Neuronal stem cell (in vitro differentiated cells): Measurements from ENCODE around the gene RILPL1.
A peak's percentile ranks its signal among the peaks of the same experiment; 100 is the strongest.

ENCODE experiments used
- DNase-seq: peaks from one replicate; pipeline ENCODE4 v3.0.0-alpha.2; 2013; ENCODE audit warnings: low spot score
- H2AFZ ChIP-seq: one replicate; pipeline ENCODE4 v1.6.1; 2013; ENCODE audit warnings: mild to moderate bottlenecking, low read length, inconsistent platforms
- H2AK5ac ChIP-seq: 2 replicates; pipeline ENCODE4 v1.6.1; 2013; ENCODE audit warnings: low read depth, mild to moderate bottlenecking, inconsistent platforms, low read length, moderate library complexity, mixed read lengths
- H2BK120ac ChIP-seq: 2 replicates; pipeline ENCODE4 v1.6.1; 2013; ENCODE audit warnings: low read depth, mild to moderate bottlenecking, inconsistent platforms, low read length, moderate library complexity, mixed read lengths
- H2BK12ac ChIP-seq: one replicate; pipeline ENCODE4 v1.6.1; 2013; ENCODE audit warnings: low read length, inconsistent platforms
- H2BK15ac ChIP-seq: 2 replicates; pipeline ENCODE4 v1.6.1; 2013; ENCODE audit warnings: mild to moderate bottlenecking, low read length, inconsistent platforms, mixed read lengths
- H2BK5ac ChIP-seq: one replicate; pipeline ENCODE4 v1.6.1; 2013; ENCODE audit warnings: inconsistent platforms, mild to moderate bottlenecking, low read length, moderate library complexity
- H3K14ac ChIP-seq: one replicate; pipeline ENCODE4 v1.6.1; 2013; ENCODE audit warnings: low read length, inconsistent platforms
- H3K18ac ChIP-seq: 2 replicates; pipeline ENCODE4 v1.6.1; 2013; ENCODE audit warnings: low read length, inconsistent platforms
- H3K23ac ChIP-seq: 2 replicates; pipeline ENCODE4 v1.6.1; 2013; ENCODE audit warnings: low read depth, mild to moderate bottlenecking, mixed read lengths, low read length, inconsistent platforms; ENCODE audit not compliant: poor library complexity
- H3K27ac ChIP-seq: replicated peaks from 3 replicates; pipeline ENCODE4 v1.5.1; 2013; ENCODE audit warnings: low read length, inconsistent platforms
- H3K27me3 ChIP-seq, 3 experiments: 2 replicates each; pipeline ENCODE4 v1.6.1; 2013; ENCODE audit warnings: low read length in 3 of 3, mild to moderate bottlenecking in 2 of 3, inconsistent platforms in 1 of 3, low read depth in 1 of 3, mixed read lengths in 1 of 3, moderate library complexity in 1 of 3; ENCODE audit not compliant: control insufficient read depth in 3 of 3, insufficient read depth in 3 of 3
- H3K36me3 ChIP-seq, 2 donors: replicated peaks in 1 of 2; 2 replicates each; pipeline ENCODE4 v1.6.1; 2013; ENCODE audit warnings: low read length in 2 of 2; ENCODE audit not compliant: control insufficient read depth in 2 of 2, insufficient read depth in 2 of 2
- H3K4ac ChIP-seq: 2 replicates; pipeline ENCODE4 v1.6.1; 2013; ENCODE audit warnings: inconsistent platforms, mild to moderate bottlenecking, low read length, moderate library complexity
- H3K4me1 ChIP-seq, 2 donors: 1 replicate in 1 of 2; 2 replicates in 1 of 2; pipeline ENCODE4 v1.6.1; 2013; ENCODE audit warnings: low read length in 2 of 2, low read depth in 1 of 2; ENCODE audit not compliant: control insufficient read depth in 2 of 2, insufficient read depth in 1 of 2
- H3K4me2 ChIP-seq: one replicate; pipeline ENCODE4 v1.6.1; 2013; ENCODE audit warnings: mild to moderate bottlenecking, low read length, inconsistent platforms; ENCODE audit not compliant: insufficient read depth, poor library complexity, severe bottlenecking
- H3K4me3 ChIP-seq, 2 donors: 2 replicates each; pipeline ENCODE4 v1.5.1; 2013; ENCODE audit warnings: low read length in 2 of 2, mild to moderate bottlenecking in 2 of 2, inconsistent platforms in 1 of 2, moderate library complexity in 1 of 2
- H3K79me1 ChIP-seq: one replicate; pipeline ENCODE4 v1.6.1; 2013; ENCODE audit warnings: low read depth, mild to moderate bottlenecking, inconsistent platforms, low read length, moderate library complexity
- H3K9ac ChIP-seq: one replicate; pipeline ENCODE4 v1.6.1; 2013; ENCODE audit warnings: mild to moderate bottlenecking, low read depth, low read length, inconsistent platforms; ENCODE audit not compliant: poor library complexity
- H3K9me3 ChIP-seq, 2 donors: replicated peaks in 1 of 2; 2 replicates each; pipeline versions ENCODE3 to v1.6.1; 2013; ENCODE audit warnings: low read length in 2 of 2, mild to moderate bottlenecking in 2 of 2, inconsistent platforms in 1 of 2, low read depth in 1 of 2, mixed read lengths in 1 of 2, moderate library complexity in 1 of 2; ENCODE audit not compliant: control insufficient read depth in 2 of 2, insufficient read depth in 1 of 2
- H4K8ac ChIP-seq: one replicate; pipeline ENCODE4 v1.6.1; 2013; ENCODE audit warnings: low read depth, mild to moderate bottlenecking, inconsistent platforms, low read length, moderate library complexity
- H4K91ac ChIP-seq: one replicate; pipeline ENCODE4 v1.6.1; 2013; ENCODE audit warnings: low read length, low read depth, mild to moderate bottlenecking, inconsistent platforms; ENCODE audit not compliant: poor library complexity
- WGBS, 2 donors: extraction: QIAGEN DNeasy Blood & Tissue Kit; methylation state at CpG; one replicate each; pipeline ENCODE4 v1.1.7; 2013; ENCODE audit warnings: missing lambda C conversion rate in 2 of 2, mixed read lengths in 1 of 2; ENCODE audit not compliant: insufficient read length in 2 of 2, insufficient replicate concordance in 1 of 2; ENCODE audit errors: extremely low coverage in 2 of 2; 5-methylcytosine and 5-hydroxymethylcytosine counted together

Gene RILPL1

DNA sequence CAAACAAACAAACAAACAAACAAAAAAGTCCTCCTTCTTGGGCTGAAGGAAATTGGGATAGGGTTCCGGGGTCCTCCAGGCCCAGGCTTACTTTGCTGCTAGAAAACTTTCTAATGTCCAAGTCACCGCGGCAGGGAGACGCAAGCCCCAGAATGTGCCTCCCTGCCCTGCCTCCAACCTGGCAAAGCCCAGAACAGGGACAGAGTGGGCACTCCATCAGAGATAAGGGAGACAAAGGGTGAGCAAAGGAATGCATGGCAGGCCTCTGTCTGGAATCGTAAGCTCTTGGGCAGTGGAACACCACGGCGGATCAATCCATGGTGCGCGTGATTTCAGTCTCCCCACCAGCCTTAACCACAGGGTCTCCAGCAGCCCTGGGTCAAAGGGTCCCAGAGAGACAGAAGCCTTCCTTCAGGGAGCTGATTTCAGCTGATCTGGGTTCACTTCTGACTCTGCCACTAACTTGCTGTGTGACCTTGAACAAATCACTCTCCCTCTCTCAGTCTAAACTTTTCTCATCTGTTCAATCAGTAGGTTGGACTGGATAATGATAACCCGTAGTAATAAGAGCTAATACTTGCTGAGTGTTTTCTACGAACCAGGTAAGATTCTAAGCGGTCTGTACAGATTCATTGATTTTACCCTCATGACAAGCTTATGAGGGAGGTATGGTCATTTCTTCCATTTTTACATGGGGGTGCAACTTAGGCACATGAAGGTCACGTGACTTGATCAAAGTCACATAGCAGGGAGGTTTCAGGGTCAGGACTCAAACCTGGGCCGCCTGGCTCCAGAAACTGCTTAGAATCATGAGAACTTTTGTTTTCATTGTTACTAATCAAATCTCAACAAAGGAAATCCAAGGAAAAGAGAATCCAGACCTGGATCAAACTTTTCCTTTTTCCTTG is 12.7 kb downstream of the RILPL1 start:
- no peak overlapping the region for H2BK12ac ChIP-seq
- H3K79me1 ChIP-seq, result no peaks in the 10 kb centered on the region
- no peak overlapping the region for H2BK15ac ChIP-seq
- no peak overlapping the region for H4K8ac ChIP-seq
- no peak overlapping the region for H2AK5ac ChIP-seq
- H3K4me2 ChIP-seq, result no peak overlapping the region
- no peak overlapping the region for H2BK5ac ChIP-seq
- H3K18ac ChIP-seq, result no peak overlapping the region
- H2AFZ ChIP-seq, result no peak overlapping the region
- H3K4me3 ChIP-seq, result no peak overlapping the region
- no CpG with 5 or more reads among the region's 14 CpGs for WGBS, 2 donors
- DNase-seq, result no peak
- no peak overlapping the region for H3K14ac ChIP-seq
- no peaks in the 10 kb centered on the region for H3K4me1 ChIP-seq
- no peaks in the 10 kb centered on the region for H3K9me3 ChIP-seq
- no peak overlapping the region for H2BK120ac ChIP-seq
- H3K23ac ChIP-seq, result peak overlapping the region; percentile 55
- H3K27me3 ChIP-seq, result no peaks in the 10 kb centered on the region
- no peak overlapping the region for H3K9ac ChIP-seq
- H4K91ac ChIP-seq, result no peak overlapping the region
- H3K27ac ChIP-seq, result no peak overlapping the region
- peaks cover 45 to 84% of the 10 kb centered on the region in 2 donors for H3K36me3 ChIP-seq
- H3K4ac ChIP-seq, result no peak overlapping the region

DNA sequence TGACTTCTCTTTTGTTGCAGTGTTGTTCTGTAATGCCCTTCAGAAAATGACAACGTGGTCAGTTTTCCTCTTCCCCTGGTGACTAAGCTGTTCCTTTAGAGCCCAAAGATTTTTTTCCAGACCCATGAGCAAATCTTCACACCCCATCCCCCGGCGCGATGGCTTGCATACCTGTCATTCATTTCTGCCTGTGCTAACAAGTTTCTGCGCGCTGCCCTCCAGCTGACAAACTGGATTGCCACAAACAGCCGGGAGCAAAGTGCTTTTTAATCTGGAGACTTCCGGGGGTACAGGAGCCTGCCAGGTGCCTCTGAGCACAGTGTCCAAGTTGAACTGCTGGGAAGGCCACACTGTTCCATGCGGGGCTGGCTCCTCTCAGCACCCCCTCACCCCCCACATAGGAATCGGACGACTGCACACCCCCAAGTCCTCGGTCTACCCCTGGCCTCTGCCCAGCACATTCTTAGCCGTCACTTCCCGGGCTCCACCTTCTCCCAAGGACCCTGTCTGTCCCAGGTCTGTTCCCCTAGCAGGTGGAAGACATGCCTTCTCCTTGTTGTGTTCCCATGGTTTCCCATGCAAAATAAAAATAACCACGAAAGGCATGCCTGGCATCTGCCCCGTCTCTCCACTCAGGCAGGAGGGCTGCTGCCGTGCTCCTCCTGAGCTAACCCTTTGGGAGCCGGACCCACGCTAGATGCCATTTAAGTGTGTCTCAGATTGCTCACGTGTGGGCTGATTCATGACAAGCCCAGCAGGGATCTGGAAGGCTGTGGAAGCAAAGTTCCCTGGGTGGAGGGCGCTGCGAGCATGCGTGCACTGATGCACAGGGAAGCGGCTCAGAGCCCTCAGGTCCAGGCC is 14.1 kb downstream of the RILPL1 start:
- Histone ChIP-seq H3K18ac (no peak overlapping the region), H3K79me1 (no peaks in the 10 kb centered on the region), H2AK5ac (peak overlapping the region; percentile 20), H3K27ac (no peak overlapping the region), H3K36me3 (peaks cover 45 to 87% of the 10 kb centered on the region in 2 donors), H2BK12ac (no peak overlapping the region), H4K91ac (no peak overlapping the region), H3K9ac (no peak overlapping the region), H2BK120ac (no peak overlapping the region), H3K4me2 (no peak overlapping the region), H3K27me3 (no peaks in the 10 kb centered on the region), H3K14ac (no peak overlapping the region), H3K4ac (no peak overlapping the region), H3K4me3 (no peak overlapping the region), H3K9me3 (no peaks in the 10 kb centered on the region), H3K23ac (no peak overlapping the region), H2BK5ac (no peak overlapping the region), H4K8ac (no peak overlapping the region), H3K4me1 (no peaks in the 10 kb centered on the region), H2BK15ac (no peak overlapping the region), H2AFZ (no peak overlapping the region)
- WGBS, 2 donors, result no CpG with 5 or more reads among the region's 24 CpGs
- no peak for DNase-seq

DNA sequence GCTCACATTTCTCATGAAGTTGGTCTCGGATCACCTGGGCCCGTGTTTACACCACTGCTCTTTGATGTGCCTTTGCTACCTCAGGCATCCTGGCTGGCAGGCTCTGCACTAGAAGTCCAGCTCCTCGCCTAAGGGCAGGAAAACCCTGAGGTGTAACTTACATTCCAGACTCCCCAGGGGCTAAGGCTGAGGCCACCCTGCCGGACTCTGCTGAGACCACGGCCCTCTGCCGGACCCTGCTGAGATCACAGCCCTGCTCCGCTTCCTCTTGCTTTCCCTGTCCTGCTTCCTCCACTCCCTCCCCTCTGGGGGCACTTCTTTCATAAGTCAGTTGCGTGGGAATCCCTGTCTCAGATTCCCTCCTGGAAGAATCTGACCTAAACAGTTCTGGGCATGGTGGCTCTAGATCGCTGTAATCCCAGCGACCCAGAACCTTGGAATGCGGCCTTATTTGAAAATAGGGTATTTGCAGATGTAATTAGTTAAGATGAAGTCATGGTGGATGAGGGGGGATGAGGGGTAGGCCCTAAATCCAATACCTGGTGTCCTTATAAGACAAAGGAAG is 17.2 kb downstream of the RILPL1 start:
- no peak overlapping the region for H3K14ac ChIP-seq
- H3K27ac ChIP-seq, result no peak overlapping the region
- WGBS, 2 donors, result no CpG with 5 or more reads among the region's 11 CpGs
- no peak overlapping the region for H3K4me2 ChIP-seq
- H2BK120ac ChIP-seq, result no peak overlapping the region
- no peak overlapping the region for H3K23ac ChIP-seq
- no peak overlapping the region for H2BK5ac ChIP-seq
- peaks cover 0 to 1% of the 10 kb centered on the region in 2 donors for H3K4me1 ChIP-seq
- H3K79me1 ChIP-seq, result peaks cover 9% of the 10 kb centered on the region
- no peak for DNase-seq
- H3K4ac ChIP-seq, result no peak overlapping the region
- H3K36me3 ChIP-seq, result peaks cover 45 to 88% of the 10 kb centered on the region in 2 donors
- H2AK5ac ChIP-seq, result no peak overlapping the region
- H2BK12ac ChIP-seq, result no peak overlapping the region
- no peak overlapping the region for H2BK15ac ChIP-seq
- H3K18ac ChIP-seq, result no peak overlapping the region
- peaks cover 0 to 2% of the 10 kb centered on the region in 2 donors for H3K9me3 ChIP-seq
- no peak overlapping the region for H4K91ac ChIP-seq
- H3K4me3 ChIP-seq, result no peak overlapping the region
- H3K9ac ChIP-seq, result peak overlapping the region; percentile 78
- no peak overlapping the region for H2AFZ ChIP-seq
- peaks cover 0 to 4% (median 0%) of the 10 kb centered on the region in 3 experiments for H3K27me3 ChIP-seq
- H4K8ac ChIP-seq, result no peak overlapping the region
